ENCODE measurements around the gene HELLS.

DNA sequence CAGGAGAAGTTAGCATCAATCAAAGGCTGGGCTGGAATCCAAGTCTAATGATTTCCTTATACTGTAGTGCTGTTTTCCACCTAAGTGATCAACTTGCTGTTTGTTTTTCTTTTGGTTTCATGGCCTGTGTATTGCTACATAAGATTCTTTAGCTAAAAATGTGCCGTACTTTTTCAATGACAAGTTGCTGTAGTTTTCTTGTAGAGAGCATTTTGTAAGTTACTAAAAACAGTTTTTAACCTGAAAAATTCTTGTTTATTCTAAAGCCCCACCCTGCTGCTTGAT, 1.3 kb downstream of the HELLS start:
- no peak for TF ChIP-seq CTCF (IDR thresholded peaks at IDR 0.05)
- TF ChIP-seq POLR2AphosphoS5 (IDR thresholded peaks at IDR 0.05), result no peak
- no peak for TF ChIP-seq POLR2A (IDR thresholded peaks at IDR 0.05)
- TF ChIP-seq EP300 (IDR thresholded peaks at IDR 0.05; ENCODE audit: low read depth), result no peak

Measured in transverse colon (tissue), 4 donors.